ENCODE measurements around the gene AQP4.

AQP4 gene

GRCh38 chr18:26839609-26840008, 25.9 kb downstream of the AQP4 start:
- DNase-seq = no peak

- DNase-seq = no peak
These were observed 33.2 kb downstream of the AQP4 start for GRCh38 chr18:26832302-26832701.

- DNase-seq = no peak
These were observed 37.9 kb downstream of the AQP4 start for GRCh38 chr18:26827581-26827980.

- DNase-seq = no peak
These were observed 38.8 kb downstream of the AQP4 start for GRCh38 chr18:26826656-26827235.

GRCh38 chr18:26821181-26821580, 44.3 kb downstream of the AQP4 start:
- DNase-seq = no peak

GRCh38 chr18:26819046-26819445, 46.5 kb downstream of the AQP4 start:
- no peak for DNase-seq

GRCh38 chr18:26818461-26818860, 47.0 kb downstream of the AQP4 start:
- DNase-seq = no peak

- DNase-seq = peak; percentile 17
These were observed 52.5 kb downstream of the AQP4 start for GRCh38 chr18:26813043-26813442.

GRCh38 chr18:26812462-26812861, 53.0 kb downstream of the AQP4 start:
- DNase-seq = no peak

- DNase-seq = no peak
These were observed 56.2 kb downstream of the AQP4 start for GRCh38 chr18:26809346-26809745.

GRCh38 chr18:26806224-26806623, 59.3 kb downstream of the AQP4 start:
- no peak for DNase-seq

- DNase-seq = no peak
These were observed 61.0 kb downstream of the AQP4 start for GRCh38 chr18:26804519-26804918.

- DNase-seq = no peak
These were observed 61.9 kb downstream of the AQP4 start for GRCh38 chr18:26803643-26804042.

- no peak for DNase-seq
These were observed 62.9 kb downstream of the AQP4 start for GRCh38 chr18:26802330-26803200.
